Regular cardiac myocyte (primary cell): ENCODE data around the gene GLP1R. TPM values are rescaled to one million over a fixed set of nuclear protein-coding genes. Genes with fewer than 3 reads are reported as not detected.

Experiments
- total RNA-seq: library from RNA; depleted of rRNA; stranded (reverse); fragments of >200 nt; gene quantifications from 2 replicates; pipeline ENCODE4 v1.2.3, GENCODE V29; 2014

Gene GLP1R
- under 0.01 TPM in 1 of 2 replicates, not detected in the other for total RNA-seq

DNA sequence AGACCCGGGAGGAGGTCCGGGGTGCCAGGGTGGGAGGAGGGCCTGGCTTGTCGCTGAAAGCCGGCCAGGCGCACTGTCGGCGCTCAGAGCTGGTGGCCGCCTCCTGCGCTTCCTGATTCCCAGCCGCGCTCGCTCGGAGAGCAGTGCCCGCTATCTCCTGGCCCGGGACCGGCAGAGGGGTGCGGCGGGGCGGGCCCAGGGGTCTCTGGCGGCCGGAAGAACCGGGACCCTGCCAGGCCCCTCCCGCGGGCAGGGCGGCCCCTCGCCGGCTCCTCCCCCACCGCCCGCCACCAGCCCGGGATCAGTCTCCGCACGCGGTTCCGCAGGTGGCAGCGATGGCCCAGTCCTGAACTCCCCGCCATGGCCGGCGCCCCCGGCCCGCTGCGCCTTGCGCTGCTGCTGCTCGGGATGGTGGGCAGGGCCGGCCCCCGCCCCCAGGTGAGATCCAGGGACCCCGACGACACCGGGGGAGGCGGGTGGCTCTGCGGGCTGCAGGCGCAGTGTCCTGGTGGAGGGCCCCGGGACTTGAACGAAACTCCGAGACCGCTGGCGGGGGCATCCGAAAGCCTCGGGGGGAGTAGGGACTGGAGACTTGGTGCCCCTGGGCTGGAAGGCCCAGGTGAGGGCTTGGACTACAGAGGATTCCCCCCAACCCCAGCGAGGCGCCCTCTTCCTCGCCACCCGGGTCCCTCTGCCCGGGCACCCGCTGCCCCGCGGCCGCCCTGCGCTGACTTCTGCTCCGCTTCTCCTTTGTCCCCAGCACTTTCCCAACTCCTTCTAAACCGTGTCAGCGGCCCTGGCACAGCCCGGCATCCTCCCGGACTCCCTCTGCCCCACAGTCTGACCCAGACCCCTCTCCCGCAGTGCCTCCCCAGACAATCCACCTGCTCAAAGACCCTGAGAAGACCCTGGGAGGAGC is at the start of gene GLP1R:
TSS of gene GLP1R (plus strand) at position 301 of the 919 bp plus-strand sequence. CDS start at position 361, 60 bp downstream.

DNA sequence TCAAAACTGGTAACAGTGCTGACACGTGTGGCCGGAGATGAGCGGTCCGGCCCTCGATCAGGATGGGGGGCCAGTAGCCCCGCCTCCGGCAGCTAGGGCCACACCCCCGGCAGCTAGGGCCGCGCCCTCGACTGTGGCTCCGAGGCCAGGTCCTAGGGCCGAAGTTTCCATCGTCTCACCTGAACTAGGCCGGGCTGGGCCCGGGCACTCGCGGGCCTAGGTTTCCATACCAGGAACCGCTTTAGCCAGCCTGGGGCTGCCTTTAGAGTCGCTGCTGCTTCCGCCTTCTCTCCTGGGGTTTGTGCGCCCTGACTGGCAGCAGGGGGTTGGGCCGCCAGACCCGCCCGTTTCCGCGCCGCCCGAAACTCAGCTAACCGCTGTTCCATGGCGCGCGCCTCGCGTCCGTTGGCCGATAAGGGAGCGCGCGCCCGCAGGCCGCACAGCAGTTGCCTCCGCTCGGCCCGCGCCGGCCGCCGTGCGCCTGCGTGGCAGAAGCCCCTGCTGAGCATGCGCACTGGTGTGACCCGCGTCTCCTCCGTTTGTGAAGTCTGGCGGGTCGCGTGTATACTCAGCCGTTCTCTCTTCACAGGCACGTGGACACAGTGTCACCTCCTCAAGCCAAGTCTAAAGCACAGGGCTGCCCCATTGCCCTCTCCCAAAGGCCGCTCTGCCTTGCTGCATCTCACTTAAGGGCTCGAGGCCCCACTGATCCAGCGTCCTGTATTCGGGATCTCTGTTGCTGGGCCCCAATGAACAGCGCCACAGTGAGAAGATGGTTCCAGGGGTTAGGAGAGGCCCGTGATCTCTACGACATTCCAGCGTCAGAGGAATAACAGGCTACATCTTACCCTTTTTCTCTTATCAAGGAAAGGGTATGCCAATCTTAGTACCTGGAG is 66.4 kb downstream of the GLP1R start, which contains the start of gene SAYSD1:
TSS of gene SAYSD1 (minus strand) at position 483 of the 896 bp plus-strand sequence. CDS start at position 386, 97 bp downstream.

Other genes starting within 250 kb of the GLP1R start
- gene SAYSD1, start 66.4 kb downstream of the GLP1R start, total RNA-seq: 10.5 and 15.2 TPM in 2 replicates
- not detected in 2 replicates for gene KCNK5, start 180.7 kb downstream of the GLP1R start, total RNA-seq